Measurements from ENCODE around the gene SUV39H1.

SUV39H1 gene

DNA sequence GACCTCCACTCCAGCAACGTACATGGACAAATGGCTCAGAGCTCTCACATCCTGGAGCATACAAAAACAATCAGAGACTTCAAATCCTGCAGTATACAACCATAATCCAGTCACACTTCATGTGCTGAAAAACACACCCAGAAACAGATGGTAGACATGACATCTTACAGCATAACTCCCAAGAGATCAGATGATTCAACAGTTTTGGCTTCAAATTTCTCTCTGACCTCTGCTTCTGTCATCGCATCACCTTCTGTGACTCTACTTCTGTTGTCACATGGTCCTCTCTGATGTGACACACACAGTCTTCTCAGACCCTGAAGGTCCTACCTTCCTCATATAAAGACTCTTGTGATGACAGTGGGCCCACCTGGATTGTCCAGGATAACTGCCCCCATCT lies 18.5 kb downstream of the SUV39H1 start:
- DNase-seq (ENCODE audit: low read depth), result peak; percentile 18
- H3K4me3 ChIP-seq (ENCODE audit: low read depth, low read length), result no peak overlapping the region
- TF ChIP-seq, protein P1, sequence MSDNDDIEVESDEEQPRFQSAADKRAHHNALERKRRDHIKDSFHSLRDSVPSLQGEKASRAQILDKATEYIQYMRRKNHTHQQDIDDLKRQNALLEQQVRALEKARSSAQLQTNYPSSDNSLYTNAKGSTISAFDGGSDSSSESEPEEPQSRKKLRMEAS (IDR thresholded peaks at IDR 0.05; ENCODE audit: low read depth, low read length), result no peak
- TF ChIP-seq, protein P2, sequence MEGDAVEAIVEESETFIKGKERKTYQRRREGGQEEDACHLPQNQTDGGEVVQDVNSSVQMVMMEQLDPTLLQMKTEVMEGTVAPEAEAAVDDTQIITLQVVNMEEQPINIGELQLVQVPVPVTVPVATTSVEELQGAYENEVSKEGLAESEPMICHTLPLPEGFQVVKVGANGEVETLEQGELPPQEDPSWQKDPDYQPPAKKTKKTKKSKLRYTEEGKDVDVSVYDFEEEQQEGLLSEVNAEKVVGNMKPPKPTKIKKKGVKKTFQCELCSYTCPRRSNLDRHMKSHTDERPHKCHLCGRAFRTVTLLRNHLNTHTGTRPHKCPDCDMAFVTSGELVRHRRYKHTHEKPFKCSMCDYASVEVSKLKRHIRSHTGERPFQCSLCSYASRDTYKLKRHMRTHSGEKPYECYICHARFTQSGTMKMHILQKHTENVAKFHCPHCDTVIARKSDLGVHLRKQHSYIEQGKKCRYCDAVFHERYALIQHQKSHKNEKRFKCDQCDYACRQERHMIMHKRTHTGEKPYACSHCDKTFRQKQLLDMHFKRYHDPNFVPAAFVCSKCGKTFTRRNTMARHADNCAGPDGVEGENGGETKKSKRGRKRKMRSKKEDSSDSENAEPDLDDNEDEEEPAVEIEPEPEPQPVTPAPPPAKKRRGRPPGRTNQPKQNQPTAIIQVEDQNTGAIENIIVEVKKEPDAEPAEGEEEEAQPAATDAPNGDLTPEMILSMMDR (IDR thresholded peaks at IDR 0.05; ENCODE audit: low read depth, low read length), result no peak
- no peak for TF ChIP-seq MYC (IDR thresholded peaks at IDR 0.05; ENCODE audit: low read depth, low read length)
- TF ChIP-seq POLR2A (IDR thresholded peaks at IDR 0.05; ENCODE audit: extremely low read depth, insufficient read length), result no peak

DNA sequence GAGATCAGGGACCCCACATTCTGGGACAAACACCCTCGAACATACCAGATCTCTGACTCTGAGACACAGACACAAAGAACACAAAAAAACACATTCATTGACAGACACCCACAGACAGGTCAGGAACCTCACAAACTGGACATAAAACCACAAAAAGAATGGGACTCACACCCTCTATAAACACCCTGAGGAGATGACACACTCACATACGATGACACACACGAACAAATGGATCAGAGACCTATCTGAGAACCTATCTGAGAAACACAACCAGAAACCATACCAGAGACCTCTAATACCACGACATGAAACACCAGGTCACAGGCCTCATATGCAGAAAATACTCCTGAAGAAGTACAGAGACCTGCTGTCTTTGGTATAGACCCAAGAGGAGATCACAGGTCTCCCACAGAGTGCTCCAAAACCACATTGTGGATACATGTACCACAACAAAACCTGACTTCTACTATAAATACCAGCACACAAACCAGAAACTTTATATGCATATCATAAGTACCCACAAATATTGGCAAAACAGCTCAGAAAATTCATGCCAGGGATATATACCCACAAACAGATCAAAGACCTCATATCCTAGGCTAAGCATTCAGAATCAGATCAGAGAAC lies 19.5 kb downstream of the SUV39H1 start:
- DNase-seq (ENCODE audit: low read depth), result no peak
- TF ChIP-seq POLR2A (IDR thresholded peaks at IDR 0.05; ENCODE audit: extremely low read depth, insufficient read length), result no peak
- TF ChIP-seq, protein P1 (IDR thresholded peaks at IDR 0.05; ENCODE audit: low read depth, low read length), result no peak

DNA sequence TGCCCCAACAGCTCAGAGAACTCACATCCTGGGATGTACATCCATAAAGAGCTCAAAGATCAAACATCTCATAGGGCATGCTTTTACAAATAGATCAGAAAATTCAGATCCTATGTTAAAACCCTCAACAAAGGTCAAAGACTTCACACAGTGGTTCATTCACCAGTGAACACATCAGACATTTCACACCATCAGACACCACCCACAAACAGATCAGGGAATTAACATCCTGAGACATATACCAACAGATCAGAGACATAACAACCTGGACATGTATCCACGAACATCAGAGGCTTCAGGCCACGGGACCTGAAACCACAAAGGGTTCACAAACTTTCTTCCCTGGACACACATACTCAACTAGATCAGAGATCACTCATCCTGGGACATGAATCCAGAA lies 23.4 kb downstream of the SUV39H1 start:
- H3K4me3 ChIP-seq (ENCODE audit: low read depth, low read length), result no peak overlapping the region
- DNase-seq (ENCODE audit: low read depth), result no peak
- TF ChIP-seq, protein P2 (IDR thresholded peaks at IDR 0.05; ENCODE audit: low read depth, low read length), result no peak
- no peak for TF ChIP-seq MYC (IDR thresholded peaks at IDR 0.05; ENCODE audit: low read depth, low read length)
- TF ChIP-seq, protein P1 (IDR thresholded peaks at IDR 0.05; ENCODE audit: low read depth, low read length), result no peak

More for the DNA sequence above, 19.5 kb downstream of the SUV39H1 start:
- no peak overlapping the region for H3K4me3 ChIP-seq (ENCODE audit: low read depth, low read length)

DNA sequence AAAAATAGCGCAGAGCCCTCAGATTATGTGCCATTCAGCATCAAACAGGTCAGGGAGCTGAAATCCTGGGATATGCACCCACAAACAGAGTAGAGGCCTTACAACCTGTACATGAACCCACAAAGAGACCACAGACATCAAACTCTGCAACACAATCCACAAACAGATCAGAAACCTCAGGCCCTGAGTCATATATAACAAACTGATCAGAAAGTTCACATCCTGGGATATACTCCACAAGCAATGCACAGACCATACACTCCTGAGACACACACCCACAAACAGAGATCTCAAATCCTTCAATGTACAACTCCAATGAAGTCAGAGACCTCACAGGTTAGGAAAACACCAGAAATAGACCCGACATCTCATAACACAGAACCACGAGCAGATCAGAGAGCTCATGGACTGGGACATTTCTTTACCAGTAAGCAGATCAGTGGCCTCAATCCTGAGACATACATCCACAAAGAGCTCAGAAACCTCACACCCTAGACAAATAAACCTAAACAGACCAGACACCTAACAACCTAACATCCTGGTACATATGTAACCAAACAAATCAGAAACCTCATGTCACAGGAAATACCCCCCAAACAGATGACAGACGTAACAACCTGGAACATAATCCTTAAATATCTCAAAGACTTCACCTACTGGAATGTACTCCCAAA lies 24.2 kb downstream of the SUV39H1 start:
- H3K4me3 ChIP-seq (ENCODE audit: low read depth, low read length), result no peak overlapping the region
- TF ChIP-seq MYC (IDR thresholded peaks at IDR 0.05; ENCODE audit: low read depth, low read length), result no peak
- DNase-seq (ENCODE audit: low read depth), result no peak

DNA sequence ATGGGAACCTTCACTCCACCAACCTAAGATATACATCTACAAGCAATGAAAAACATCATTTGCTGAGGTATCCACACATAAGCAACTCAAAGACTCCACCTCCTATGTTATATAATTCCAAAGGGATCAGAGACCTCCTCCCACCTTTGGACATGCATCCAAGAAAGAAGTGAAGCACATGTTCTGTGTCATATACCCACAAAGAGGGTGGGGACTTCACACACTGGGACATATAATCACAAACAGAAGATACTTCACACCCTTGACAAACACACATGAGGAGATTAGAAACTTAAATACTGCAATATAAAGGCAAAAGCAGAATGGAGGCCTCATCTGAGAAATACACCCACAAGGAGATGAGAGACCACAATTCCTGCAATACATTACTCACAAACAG lies 25.4 kb downstream of the SUV39H1 start:
- no peak overlapping the region for H3K4me3 ChIP-seq (ENCODE audit: low read depth, low read length)
- TF ChIP-seq POLR2A (IDR thresholded peaks at IDR 0.05; ENCODE audit: extremely low read depth, insufficient read length), result no peak
- TF ChIP-seq, protein P1 (IDR thresholded peaks at IDR 0.05; ENCODE audit: low read depth, low read length), result no peak
- TF ChIP-seq MYC (IDR thresholded peaks at IDR 0.05; ENCODE audit: low read depth, low read length), result no peak
- TF ChIP-seq, protein P2 (IDR thresholded peaks at IDR 0.05; ENCODE audit: low read depth, low read length), result no peak
- no peak for DNase-seq (ENCODE audit: low read depth)

DNA sequence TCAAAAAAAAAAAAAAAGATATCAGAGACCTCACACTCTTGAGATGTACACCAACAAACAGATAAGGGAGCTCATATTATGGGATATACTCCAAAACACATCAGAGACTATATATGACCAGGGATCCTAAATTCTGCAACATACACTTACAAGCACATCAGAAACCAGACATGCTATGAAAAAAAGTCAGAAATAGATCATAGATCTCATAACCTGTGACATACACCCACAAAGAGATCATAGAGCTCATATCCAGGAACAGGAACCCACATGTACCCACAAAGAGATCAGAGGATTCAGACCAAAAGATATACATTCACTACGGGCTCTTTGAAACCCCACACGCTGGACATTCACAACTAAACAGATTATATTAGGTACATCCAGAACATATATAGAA lies 30.1 kb downstream of the SUV39H1 start:
- TF ChIP-seq MYC (IDR thresholded peaks at IDR 0.05; ENCODE audit: low read depth, low read length), result no peak
- TF ChIP-seq, protein P1 (IDR thresholded peaks at IDR 0.05; ENCODE audit: low read depth, low read length), result no peak
- no peak for TF ChIP-seq POLR2A (IDR thresholded peaks at IDR 0.05; ENCODE audit: extremely low read depth, insufficient read length)
- TF ChIP-seq, protein P2 (IDR thresholded peaks at IDR 0.05; ENCODE audit: low read depth, low read length), result no peak
- DNase-seq (ENCODE audit: low read depth), result no peak
- no peak overlapping the region for H3K4me3 ChIP-seq (ENCODE audit: low read depth, low read length)
